Chondrocyte (in vitro differentiated cells): Measurements from ENCODE around the gene NRGN. TPM values are rescaled to one million over a fixed set of nuclear protein-coding genes. Genes with fewer than 3 reads are reported as not detected.

Experiments used
- DNase-seq: peaks from one replicate; pipeline ENCODE4 v3.0.0; 2021; ENCODE audit warnings: mixed read lengths, low spot score
- H3K27ac Mint-ChIP-seq: one replicate; pipeline ENCODE4 v1.8.0; 2021; ENCODE audit warnings: mild to moderate bottlenecking, moderate library complexity, mixed read lengths; ENCODE audit not compliant: unreplicated experiment
- H3K27me3 Mint-ChIP-seq: 2 replicates; pipeline ENCODE4 v1.8.0; 2021; ENCODE audit warnings: low read depth, mixed read lengths
- H3K36me3 Mint-ChIP-seq: 2 replicates; pipeline ENCODE4 v1.8.0; 2021; ENCODE audit warnings: low read depth, mixed read lengths
- H3K4me1 Mint-ChIP-seq: 2 replicates; pipeline ENCODE4 v1.8.0; 2021; ENCODE audit warnings: low read depth, mild to moderate bottlenecking, mixed read lengths
- H3K4me3 Mint-ChIP-seq: one replicate; pipeline ENCODE4 v1.8.0; 2021; ENCODE audit warnings: mild to moderate bottlenecking, moderate library complexity, mixed read lengths; ENCODE audit not compliant: unreplicated experiment
- H3K9me3 Mint-ChIP-seq: 2 replicates; pipeline ENCODE4 v1.8.0; 2021; ENCODE audit warnings: low read depth, mixed read lengths
- total RNA-seq: library from RNA; stranded (reverse); gene quantifications from 3 replicates; pipeline ENCODE4 v1.2.1, GENCODE V29; 2021
- TF ChIP-seq, protein P1 (sequence below): fragments of 200-600 bp; sonication (generic); IDR thresholded peaks from 2 replicates; pipeline ENCODE4 v1.5.0; 2021; ENCODE audit warnings: antibody characterized with exemption, mild to moderate bottlenecking, moderate library complexity

The NRGN gene
- total RNA-seq, 1 donor from 2014 or later, result 1.8 TPM

DNA sequence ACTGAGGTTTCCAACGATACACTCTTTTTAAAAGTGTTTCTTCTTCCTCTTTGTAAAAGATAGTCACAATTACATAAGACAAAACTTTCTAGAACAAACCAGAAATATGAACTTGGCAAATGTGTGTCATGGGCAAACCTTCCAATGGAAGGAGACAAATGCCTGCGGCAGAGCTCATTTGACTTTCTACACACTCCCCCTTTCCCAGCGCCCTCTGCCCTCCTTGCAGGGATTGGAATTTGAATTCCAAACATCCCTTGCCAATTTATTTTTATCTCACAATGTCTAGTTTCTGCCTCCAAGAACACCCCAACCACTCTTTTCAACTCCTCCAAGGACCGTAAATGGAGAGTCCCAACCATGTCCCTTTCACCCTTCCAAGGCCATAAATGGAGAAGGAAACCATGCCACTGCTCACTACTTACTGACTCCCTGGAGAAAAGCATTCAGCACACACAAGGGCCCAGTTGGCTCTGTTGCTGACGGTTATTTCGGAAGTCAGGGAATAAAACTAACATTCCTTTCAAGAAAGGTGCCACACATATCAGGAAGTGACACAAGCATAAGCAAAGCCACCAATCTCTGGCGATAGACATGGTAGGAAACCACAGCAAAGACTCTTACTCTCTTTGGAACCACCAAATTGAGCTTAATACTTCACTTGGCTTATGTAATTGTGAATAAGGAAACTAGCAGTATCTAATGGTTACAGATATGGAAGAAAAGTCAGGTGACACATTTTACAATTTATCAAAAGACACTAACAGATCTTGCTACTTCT lies 37.3 kb downstream of the NRGN start:
- H3K4me3 Mint-ChIP-seq, result no peak overlapping the region
- no peaks in the 10 kb centered on the region for H3K9me3 Mint-ChIP-seq
- H3K36me3 Mint-ChIP-seq, result peaks cover 5% of the 10 kb centered on the region
- TF ChIP-seq, protein P1, sequence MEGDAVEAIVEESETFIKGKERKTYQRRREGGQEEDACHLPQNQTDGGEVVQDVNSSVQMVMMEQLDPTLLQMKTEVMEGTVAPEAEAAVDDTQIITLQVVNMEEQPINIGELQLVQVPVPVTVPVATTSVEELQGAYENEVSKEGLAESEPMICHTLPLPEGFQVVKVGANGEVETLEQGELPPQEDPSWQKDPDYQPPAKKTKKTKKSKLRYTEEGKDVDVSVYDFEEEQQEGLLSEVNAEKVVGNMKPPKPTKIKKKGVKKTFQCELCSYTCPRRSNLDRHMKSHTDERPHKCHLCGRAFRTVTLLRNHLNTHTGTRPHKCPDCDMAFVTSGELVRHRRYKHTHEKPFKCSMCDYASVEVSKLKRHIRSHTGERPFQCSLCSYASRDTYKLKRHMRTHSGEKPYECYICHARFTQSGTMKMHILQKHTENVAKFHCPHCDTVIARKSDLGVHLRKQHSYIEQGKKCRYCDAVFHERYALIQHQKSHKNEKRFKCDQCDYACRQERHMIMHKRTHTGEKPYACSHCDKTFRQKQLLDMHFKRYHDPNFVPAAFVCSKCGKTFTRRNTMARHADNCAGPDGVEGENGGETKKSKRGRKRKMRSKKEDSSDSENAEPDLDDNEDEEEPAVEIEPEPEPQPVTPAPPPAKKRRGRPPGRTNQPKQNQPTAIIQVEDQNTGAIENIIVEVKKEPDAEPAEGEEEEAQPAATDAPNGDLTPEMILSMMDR, result no peak
- H3K27ac Mint-ChIP-seq, result peak overlapping the region; percentile 67
- peaks cover 12% of the 10 kb centered on the region for H3K4me1 Mint-ChIP-seq
- DNase-seq, result no peak
- H3K27me3 Mint-ChIP-seq, result no peaks in the 10 kb centered on the region

DNA sequence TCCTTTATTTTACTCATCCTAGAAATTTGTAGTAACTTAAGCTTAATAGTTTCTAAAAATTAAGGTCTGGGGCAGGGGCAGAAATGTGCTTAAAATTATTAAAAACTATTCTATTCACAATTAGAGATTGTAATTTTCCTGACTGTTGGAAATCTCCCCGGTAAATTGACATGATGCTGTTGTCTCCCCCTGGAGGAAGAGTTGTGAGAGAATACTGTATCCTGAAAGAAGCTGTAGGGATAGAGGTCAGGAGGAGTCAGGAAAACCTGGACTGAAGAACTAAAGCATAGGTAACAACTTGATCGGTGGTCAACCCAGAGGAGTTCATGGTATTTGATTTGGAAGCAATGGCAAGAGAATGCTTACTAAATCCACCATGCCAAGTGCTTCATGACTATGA lies 38.5 kb downstream of the NRGN start:
- Mint-ChIP-seq H3K9me3 (no peaks in the 10 kb centered on the region), H3K27me3 (no peaks in the 10 kb centered on the region), H3K4me1 (peaks cover 12% of the 10 kb centered on the region), H3K4me3 (no peak overlapping the region), H3K36me3 (peaks cover 3% of the 10 kb centered on the region), H3K27ac (no peak overlapping the region)
- no peak for DNase-seq
- TF ChIP-seq, protein P1, result peak; percentile 40

DNA sequence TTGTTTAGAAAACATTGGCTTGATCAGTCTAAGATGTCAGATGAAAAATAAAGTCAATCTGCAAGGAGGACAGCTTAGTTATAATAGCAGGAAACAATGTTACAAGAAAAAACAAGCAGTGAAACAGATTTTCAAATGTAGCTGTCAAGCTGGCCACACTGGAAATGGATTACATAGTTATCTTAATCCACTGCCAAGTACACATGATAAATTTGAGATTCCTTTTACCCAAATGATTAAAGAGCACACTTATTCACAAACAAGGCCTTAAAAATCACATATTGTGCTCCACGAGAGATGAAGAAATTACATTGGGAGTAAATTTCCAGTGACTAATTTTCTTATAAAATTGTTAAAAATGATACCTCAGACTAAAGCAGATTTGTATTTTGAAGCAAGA lies 39.8 kb downstream of the NRGN start:
- Mint-ChIP-seq H3K4me1 (peaks cover 12% of the 10 kb centered on the region), H3K36me3 (peaks cover 3% of the 10 kb centered on the region), H3K27me3 (no peaks in the 10 kb centered on the region), H3K27ac (no peak overlapping the region), H3K9me3 (no peaks in the 10 kb centered on the region), H3K4me3 (no peak overlapping the region)
- no peak for DNase-seq
- TF ChIP-seq, protein P1, result no peak

DNA sequence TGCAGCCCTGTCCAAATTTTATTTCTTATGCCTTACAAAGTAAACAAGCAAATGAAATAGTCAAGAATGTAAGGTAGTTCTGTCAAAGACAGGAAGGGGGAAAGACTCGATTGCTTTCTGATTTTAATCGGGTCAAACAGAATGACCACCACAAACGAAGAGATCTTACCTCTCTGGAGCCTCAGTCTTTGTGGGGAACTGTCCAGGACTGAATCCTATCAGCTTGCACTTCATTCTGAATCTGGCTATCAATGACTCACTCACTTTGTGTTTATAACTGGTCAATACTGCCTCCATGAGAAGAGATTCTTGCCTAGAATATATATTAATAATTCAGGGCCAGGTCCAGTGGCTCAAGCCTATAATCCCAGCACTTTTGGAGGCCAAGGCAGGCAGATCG lies 43.3 kb downstream of the NRGN start:
- TF ChIP-seq, protein P1, result no peak
- no peak overlapping the region for H3K4me3 Mint-ChIP-seq
- no peaks in the 10 kb centered on the region for H3K36me3 Mint-ChIP-seq
- no peaks in the 10 kb centered on the region for H3K9me3 Mint-ChIP-seq
- no peaks in the 10 kb centered on the region for H3K4me1 Mint-ChIP-seq
- no peak for DNase-seq
- H3K27me3 Mint-ChIP-seq, result no peaks in the 10 kb centered on the region
- no peak overlapping the region for H3K27ac Mint-ChIP-seq

GRCh38 chr11:124784051-124784450 lies 44.3 kb downstream of the NRGN start:
- Mint-ChIP-seq H3K27me3 (no peaks in the 10 kb centered on the region), H3K27ac (no peak overlapping the region), H3K4me1 (no peaks in the 10 kb centered on the region), H3K4me3 (no peak overlapping the region), H3K9me3 (no peaks in the 10 kb centered on the region), H3K36me3 (no peaks in the 10 kb centered on the region)
- TF ChIP-seq, protein P1, result no peak
- no peak for DNase-seq
